Measurements from ENCODE around the gene C5orf46. TPM values are rescaled to one million over a fixed set of nuclear protein-coding genes. Genes with fewer than 3 reads are reported as not detected.
A peak's percentile ranks its signal among the peaks of the same experiment; 100 is the strongest.

Gene C5orf46
- total and polyA plus RNA-seq, 12 donors, result 1.8 TPM; not detected in 11

DNA sequence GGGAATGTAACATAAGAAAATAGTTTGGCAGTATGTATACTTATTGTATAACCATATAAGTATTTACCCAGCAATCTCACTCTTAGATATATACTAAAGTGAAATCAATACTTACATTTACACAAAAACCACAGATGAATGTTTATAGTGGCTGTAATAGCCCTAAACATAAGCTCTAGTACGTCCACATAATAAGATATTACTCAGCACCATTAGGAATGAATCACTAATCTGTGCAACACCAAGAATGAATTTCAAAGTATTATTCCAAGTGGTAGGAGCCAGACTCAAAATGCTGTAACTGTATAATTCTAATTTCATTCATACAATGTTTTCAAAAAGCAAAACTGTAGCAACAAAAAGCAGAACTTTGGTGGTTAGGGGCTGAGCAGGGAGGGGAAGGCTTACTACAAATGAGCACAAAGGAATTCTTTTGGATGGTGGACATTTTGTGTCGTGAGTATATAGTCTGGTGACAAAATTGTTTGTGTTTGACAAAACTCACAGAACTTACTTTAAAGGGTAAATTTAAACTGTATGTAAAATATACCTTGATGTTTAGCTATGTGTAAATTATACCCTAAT is 11.9 kb upstream of the C5orf46 start:
- H3K4me3 ChIP-seq, result no peak overlapping the region
- no peak for DNase-seq
- no peak for TF ChIP-seq POLR2A (IDR thresholded peaks at IDR 0.05)
- TF ChIP-seq, protein P1, sequence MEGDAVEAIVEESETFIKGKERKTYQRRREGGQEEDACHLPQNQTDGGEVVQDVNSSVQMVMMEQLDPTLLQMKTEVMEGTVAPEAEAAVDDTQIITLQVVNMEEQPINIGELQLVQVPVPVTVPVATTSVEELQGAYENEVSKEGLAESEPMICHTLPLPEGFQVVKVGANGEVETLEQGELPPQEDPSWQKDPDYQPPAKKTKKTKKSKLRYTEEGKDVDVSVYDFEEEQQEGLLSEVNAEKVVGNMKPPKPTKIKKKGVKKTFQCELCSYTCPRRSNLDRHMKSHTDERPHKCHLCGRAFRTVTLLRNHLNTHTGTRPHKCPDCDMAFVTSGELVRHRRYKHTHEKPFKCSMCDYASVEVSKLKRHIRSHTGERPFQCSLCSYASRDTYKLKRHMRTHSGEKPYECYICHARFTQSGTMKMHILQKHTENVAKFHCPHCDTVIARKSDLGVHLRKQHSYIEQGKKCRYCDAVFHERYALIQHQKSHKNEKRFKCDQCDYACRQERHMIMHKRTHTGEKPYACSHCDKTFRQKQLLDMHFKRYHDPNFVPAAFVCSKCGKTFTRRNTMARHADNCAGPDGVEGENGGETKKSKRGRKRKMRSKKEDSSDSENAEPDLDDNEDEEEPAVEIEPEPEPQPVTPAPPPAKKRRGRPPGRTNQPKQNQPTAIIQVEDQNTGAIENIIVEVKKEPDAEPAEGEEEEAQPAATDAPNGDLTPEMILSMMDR (IDR thresholded peaks at IDR 0.05), result no peak
- peaks cover 0 to 10% (median 0%) of the 10 kb centered on the region in 3 donors for H3K9me3 ChIP-seq (replicated peaks in 1 of 3)
- intact Hi-C loops (cut with DNase I), result no loop called here
- H3K4me1 ChIP-seq (replicated peaks in 1 of 2), result no peaks in the 10 kb centered on the region
- H3K36me3 ChIP-seq (replicated peaks in 1 of 2), result no peaks in the 10 kb centered on the region
- H3K27ac ChIP-seq, result no peak overlapping the region
- H3K27me3 ChIP-seq, result peaks cover 11% of the 10 kb centered on the region
- 30 to 59% (median 44%) methylated on average over 2 of the region's 2 CpGs for WGBS, 4 donors

DNA sequence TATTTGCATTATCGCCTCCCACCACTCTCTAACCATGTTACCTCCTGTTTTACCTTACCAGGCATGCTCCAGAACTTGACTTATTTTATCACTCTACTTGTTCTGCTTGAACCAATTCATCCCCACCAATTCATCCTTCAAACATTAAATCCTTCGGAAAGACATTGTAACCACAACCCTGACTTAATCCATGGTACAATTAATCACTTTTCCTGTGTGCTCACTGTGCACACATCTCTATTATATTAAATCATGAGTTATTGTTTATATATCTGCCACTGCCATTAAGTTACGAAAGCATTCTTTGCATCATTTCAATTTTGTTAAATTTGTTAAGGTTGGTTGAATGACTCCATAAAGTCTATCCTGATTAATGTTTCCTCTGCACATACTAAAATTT is 7.4 kb upstream of the C5orf46 start:
- TF ChIP-seq, protein P1 (IDR thresholded peaks at IDR 0.05), result no peak
- no peak for TF ChIP-seq POLR2A (IDR thresholded peaks at IDR 0.05)
- DNase-seq, result no peak
- peaks cover 0 to 10% (median 0%) of the 10 kb centered on the region in 3 donors for H3K9me3 ChIP-seq (replicated peaks in 1 of 3)
- H3K36me3 ChIP-seq (replicated peaks in 1 of 2), result no peaks in the 10 kb centered on the region
- no peak overlapping the region for H3K4me3 ChIP-seq
- H3K27me3 ChIP-seq, result peaks cover 11% of the 10 kb centered on the region
- no peak overlapping the region for H3K27ac ChIP-seq
- intact Hi-C loops (cut with DNase I), result no loop called here
- no peaks in the 10 kb centered on the region for H3K4me1 ChIP-seq (replicated peaks in 1 of 2)
- WGBS, 4 donors, result 83 to 88% (median 84%) methylated on average over 3 of the region's 3 CpGs

DNA sequence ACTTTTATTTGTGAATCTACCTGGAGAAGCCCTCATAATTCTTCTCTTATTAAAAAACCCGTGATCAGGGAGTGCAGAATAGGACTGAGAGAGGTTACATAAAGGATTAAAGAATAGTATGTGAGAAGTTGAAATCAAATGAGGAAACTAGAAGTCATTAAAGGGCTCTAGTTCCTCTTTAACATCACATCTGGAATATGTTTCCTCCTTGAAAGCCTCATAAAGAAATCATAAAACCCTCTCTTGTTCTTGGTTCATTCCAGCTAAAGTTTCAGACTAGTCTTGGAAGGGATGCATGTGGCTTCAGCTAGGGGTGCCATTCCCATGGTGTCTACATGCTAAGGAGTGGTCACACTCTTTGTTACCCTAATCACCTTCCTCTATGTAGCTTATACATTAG is 5.7 kb upstream of the C5orf46 start:
- Histone ChIP-seq H3K9me3 (replicated peaks in 1 of 3) (peaks cover 0 to 1% (median 0%) of the 10 kb centered on the region in 3 donors), H3K4me1 (replicated peaks in 1 of 2) (no peaks in the 10 kb centered on the region), H3K36me3 (replicated peaks in 1 of 2) (no peaks in the 10 kb centered on the region), H3K27ac (no peak overlapping the region), H3K27me3 (peaks cover 11% of the 10 kb centered on the region), H3K4me3 (no peak overlapping the region)
- no peak for TF ChIP-seq POLR2A (IDR thresholded peaks at IDR 0.05)
- TF ChIP-seq, protein P1 (IDR thresholded peaks at IDR 0.05), result no peak
- intact Hi-C loops (cut with DNase I), result no loop called here
- WGBS, 4 donors, result 45 to 55% (median 47%) methylated on average over 1 of the region's 1 CpG
- DNase-seq, result no peak

DNA sequence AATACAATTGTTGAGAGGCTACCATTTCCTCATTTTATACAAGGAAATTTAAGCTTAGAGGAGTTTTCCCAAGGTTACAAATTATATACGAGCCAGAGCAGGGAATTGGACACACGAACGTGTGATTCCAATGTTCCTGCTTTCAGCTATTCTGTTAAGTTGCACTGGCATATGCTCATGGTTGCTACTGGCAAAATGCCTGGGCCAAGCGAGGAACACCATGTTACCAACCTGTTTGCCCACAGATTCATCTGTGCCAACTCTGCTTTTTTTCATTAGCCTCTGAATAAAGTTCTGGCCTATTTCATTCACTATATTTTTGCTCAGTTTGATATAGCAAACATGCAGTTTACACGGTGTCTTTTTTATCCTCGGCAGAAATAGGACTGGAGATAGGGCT is 5.1 kb upstream of the C5orf46 start:
- H3K9me3 ChIP-seq (replicated peaks in 1 of 3), result no peaks in the 10 kb centered on the region
- H3K36me3 ChIP-seq (replicated peaks in 1 of 2), result no peaks in the 10 kb centered on the region
- H3K4me3 ChIP-seq, result no peak overlapping the region
- no peaks in the 10 kb centered on the region for H3K4me1 ChIP-seq (replicated peaks in 1 of 2)
- DNase-seq, result peak in 1 of 7 donors; percentile 65
- H3K27ac ChIP-seq, result no peak overlapping the region
- peaks cover 11% of the 10 kb centered on the region for H3K27me3 ChIP-seq
- intact Hi-C loops (cut with DNase I), result no loop called here
- TF ChIP-seq, protein P1 (IDR thresholded peaks at IDR 0.05), result no peak
- no peak for TF ChIP-seq POLR2A (IDR thresholded peaks at IDR 0.05)
- 67 to 83% (median 77%) methylated on average over 6 of the region's 6 CpGs for WGBS, 4 donors

Measured in adrenal gland (tissue), 12 donors.